ENCODE measurements around the gene HAGHL. TPM values are rescaled to one million over a fixed set of nuclear protein-coding genes. Genes with fewer than 3 reads are reported as not detected.
"Not testable (repeated sequence)": the region's sequence is repeated elsewhere in the genome, so short reads cannot be mapped to it uniquely, and the experiment has no call there.

Gene HAGHL
- polyA plus RNA-seq, 1 experiment: 7.0 TPM

- DNase-seq (ENCODE audit: low read depth): peak; percentile 91
- peak; percentile 57 for TF ChIP-seq CTCF (IDR thresholded peaks at IDR 0.05; ENCODE audit: insufficient read depth, low read depth, low read length)
- ChIA-PET CTCF (interaction anchor here (0.7 to 5.5 kb wide), 30 partner anchors 8 to 493 kb away, joined by 3 to 120 read pairs (median 4); partner anchors contain the start of genes ANTKMT, CCDC78, CHTF18 and HAGHL), POLR2A (interaction anchor here (0.7 kb wide), 1 partner anchor 48 kb away, joined by 18 read pairs; the partner anchor contains the start of gene MSLN)
- H3K36me3 ChIP-seq (ENCODE audit: control insufficient read depth, insufficient read depth, low read length); H3K4me3 ChIP-seq (ENCODE audit: low read depth, low read length); H3K27me3 ChIP-seq (ENCODE audit: control insufficient read depth, insufficient read depth, low read length): not testable (repeated sequence)
Observed at GRCh38 chr16:712740-713250, 14.1 kb upstream of the HAGHL start.

- DNase-seq (ENCODE audit: low read depth): no peak
- Histone ChIP-seq H3K4me3 (ENCODE audit: low read depth, low read length) (no peak overlapping the region), H3K36me3 (ENCODE audit: control insufficient read depth, insufficient read depth, low read length) (no peaks in the 10 kb centered on the region; the same call in 1 of the 2 replicates), H3K27me3 (ENCODE audit: control insufficient read depth, insufficient read depth, low read length) (no peaks in the 10 kb centered on the region; the same call in 1 of the 2 replicates)
- TF ChIP-seq CTCF (IDR thresholded peaks at IDR 0.05; ENCODE audit: insufficient read depth, low read depth, low read length): no peak
- POLR2A ChIA-PET: no interaction called here
- CTCF ChIA-PET: interaction anchor here (0.6 to 5.5 kb wide), 4 partner anchors 12 to 72 kb away, joined by 3 to 120 read pairs (median 3); partner anchors contain the start of genes CHTF18 and RPUSD1
Observed at GRCh38 chr16:714079-714478, 12.8 kb upstream of the HAGHL start.

- POLR2A ChIA-PET: interaction anchor here (0.6 kb wide), 1 partner anchor 14 kb away, joined by 3 read pairs; no protein-coding TSS in a partner anchor
- Histone ChIP-seq H3K36me3 (ENCODE audit: control insufficient read depth, insufficient read depth, low read length) (no peaks in the 10 kb centered on the region; the same call in 1 of the 2 replicates), H3K27me3 (ENCODE audit: control insufficient read depth, insufficient read depth, low read length) (no peaks in the 10 kb centered on the region), H3K4me3 (ENCODE audit: low read depth, low read length) (peak within 1 kb of the TSS; percentile 64)
- no peak for DNase-seq (ENCODE audit: low read depth)
- no peak for TF ChIP-seq CTCF (IDR thresholded peaks at IDR 0.05; ENCODE audit: insufficient read depth, low read depth, low read length)
- CTCF ChIA-PET: interaction anchor here (0.7 to 5.5 kb wide), 5 partner anchors 8 to 97 kb away, joined by 3 to 120 read pairs (median 5); partner anchors contain the start of genes CCDC78, CHTF18 and RPUSD1
Observed at GRCh38 chr16:714558-715476, 12.1 kb upstream of the HAGHL start, which contains the start of gene METRN. Gene METRN, plus strand, starts transcription at chr16:715118. Its CDS starts 172 bp downstream, at chr16:715290.

- H3K36me3 ChIP-seq (ENCODE audit: control insufficient read depth, insufficient read depth, low read length): no peaks in the 10 kb centered on the region; the same call in 1 of the 2 replicates
- CTCF ChIA-PET: interaction anchor here (0.7 to 5.5 kb wide), 8 partner anchors 8 to 340 kb away, joined by 3 to 120 read pairs (median 4); partner anchors contain the start of genes CCDC78, CHTF18, CIAO3 and RPUSD1
- POLR2A ChIA-PET: interaction anchor here (0.6 kb wide), 1 partner anchor 13 kb away, joined by 3 read pairs; no protein-coding TSS in a partner anchor
- no peak for TF ChIP-seq CTCF (IDR thresholded peaks at IDR 0.05; ENCODE audit: insufficient read depth, low read depth, low read length)
- no peaks in the 10 kb centered on the region for H3K27me3 ChIP-seq (ENCODE audit: control insufficient read depth, insufficient read depth, low read length)
- H3K4me3 ChIP-seq (ENCODE audit: low read depth, low read length): peak overlapping the region; percentile 64
- no peak for DNase-seq (ENCODE audit: low read depth)
Observed at GRCh38 chr16:715477-716199, 11.3 kb upstream of the HAGHL start.

All from BJ (cell line).